GM19372 (cell line): ENCODE data around the gene TAX1BP3.
"Not testable (repeated sequence)": the region's sequence is repeated elsewhere in the genome, so short reads cannot be mapped to it uniquely, and the experiment has no call there.

Experiments used
- ATAC-seq: cut with Tn5 transposase; IDR thresholded peaks from one replicate; pipeline ENCODE4 v1.9.1; 2021; ENCODE audit warnings: mild to moderate bottlenecking, low read depth, moderate library complexity; ENCODE audit not compliant: unreplicated experiment

TAX1BP3 gene, protein sequence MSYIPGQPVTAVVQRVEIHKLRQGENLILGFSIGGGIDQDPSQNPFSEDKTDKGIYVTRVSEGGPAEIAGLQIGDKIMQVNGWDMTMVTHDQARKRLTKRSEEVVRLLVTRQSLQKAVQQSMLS

DNA sequence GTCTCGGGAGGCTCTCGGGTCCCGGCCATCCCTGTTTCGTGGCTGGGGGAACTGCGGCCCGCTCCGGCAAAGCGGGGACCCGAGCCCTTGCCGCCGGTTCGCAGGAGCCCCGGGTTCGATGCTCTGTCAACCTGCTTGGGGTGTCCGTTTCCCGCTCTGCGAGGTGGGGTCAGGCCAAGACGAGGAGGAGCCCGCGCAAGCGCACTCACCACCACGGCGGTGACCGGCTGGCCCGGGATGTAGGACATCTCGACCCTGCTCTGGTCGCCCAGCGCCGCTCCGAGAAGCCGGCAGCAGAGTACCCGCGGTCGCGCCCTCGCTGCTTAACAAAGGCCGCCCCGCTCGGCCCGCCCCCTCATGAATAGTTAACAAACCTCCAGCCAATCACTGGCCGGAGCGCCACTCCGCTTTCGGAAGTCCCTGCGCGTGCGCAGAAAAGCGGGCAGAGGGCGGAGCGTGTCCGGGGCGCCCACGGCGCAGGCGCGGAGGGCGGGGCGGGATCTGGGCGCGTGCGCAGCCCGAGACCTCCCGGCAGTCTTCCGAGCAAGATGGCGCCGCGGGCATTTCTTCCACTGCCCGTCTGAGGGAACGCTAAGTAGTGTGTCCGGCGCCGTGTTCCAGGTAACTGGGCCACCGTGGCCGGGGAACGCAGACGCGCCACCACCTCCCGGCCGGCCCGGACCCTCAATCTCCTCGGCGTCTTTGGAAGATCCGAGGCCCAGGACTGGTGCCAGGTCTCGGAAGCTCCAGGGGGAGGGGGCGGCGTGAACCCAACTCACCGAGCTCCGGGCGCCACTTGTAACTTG, at the start of gene TAX1BP3, which contains the start of gene EMC6:
TAX1BP3 (minus strand) TSS at position 300 of the 806 bp plus-strand sequence; CDS start at position 248, 52 bp downstream.
EMC6 (plus strand) TSS at position 534 of the 806 bp plus-strand sequence. CDS start 335 bp downstream, outside the sequence.
- ATAC-seq: peak; percentile 88

DNA sequence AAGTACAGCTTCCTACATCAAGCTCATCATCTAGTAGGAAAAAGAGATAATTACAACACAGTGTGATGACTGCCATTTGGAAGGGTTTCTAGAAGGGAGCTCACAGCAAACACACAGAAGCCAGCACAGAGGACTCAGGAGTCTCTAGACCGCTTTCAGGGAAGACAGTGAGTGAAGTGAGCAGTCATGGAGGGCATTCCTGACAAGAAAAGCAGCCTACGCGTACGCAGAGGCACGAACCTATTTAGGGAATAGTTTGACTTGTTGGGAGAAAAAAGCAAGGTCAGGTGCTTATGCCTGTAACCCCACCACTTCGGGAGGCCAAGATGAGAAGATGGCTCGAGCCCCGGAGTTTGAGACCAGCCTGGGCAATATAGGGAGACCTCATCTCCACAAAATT, 46.9 kb upstream of the TAX1BP3 start:
- no peak for ATAC-seq

DNA sequence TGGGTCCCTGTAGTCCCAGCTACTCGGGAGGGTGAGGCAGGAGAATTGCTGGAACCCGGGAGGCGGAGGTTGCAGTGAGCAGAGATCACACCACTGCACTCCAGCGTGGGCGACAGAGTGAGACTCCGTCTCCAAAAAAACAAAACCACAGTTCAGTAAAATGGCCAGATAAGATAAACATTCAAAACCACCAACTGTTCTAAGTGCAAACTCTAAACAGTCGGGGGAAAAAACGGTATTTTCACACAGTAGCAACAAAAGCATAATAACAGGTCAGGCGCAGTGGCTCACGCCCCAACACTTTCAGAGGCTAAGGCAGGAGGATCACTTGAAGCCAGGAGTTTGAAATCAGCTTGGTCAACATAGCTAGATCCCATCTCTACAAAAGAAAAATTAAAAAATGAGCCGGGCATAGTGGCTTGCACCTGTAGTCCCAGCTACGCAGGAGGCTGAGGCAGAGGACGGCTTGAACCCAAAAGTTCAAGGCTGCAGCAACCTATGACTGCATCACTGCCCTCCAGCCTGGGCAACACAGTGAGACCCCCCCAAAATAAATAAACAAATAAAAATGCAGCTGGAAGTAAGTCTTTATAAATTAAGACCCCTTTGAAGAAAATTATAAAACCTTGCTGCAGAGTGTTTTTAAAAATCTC, 44.6 kb upstream of the TAX1BP3 start:
- ATAC-seq: no peak

DNA sequence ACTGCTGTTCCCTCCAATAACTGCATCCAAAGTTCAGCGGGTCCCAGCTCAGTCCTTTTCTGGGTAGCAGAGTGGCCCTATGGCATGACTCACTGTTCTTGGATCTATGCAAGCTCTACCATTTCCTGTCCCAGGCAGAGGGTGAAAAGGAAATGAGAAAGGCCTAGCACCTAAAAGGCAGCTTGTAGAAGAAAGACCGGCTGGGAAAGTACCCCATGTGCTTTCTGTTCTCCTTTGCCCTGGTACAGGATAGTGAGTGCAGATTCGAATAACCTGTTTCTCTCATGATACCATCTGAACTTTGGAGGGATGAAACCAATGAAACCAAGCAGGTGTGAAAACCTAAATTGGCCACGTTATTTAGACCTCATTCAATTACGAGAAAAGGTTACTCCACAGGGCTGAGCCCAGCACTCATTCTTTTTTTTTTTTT, 42.6 kb upstream of the TAX1BP3 start:
- ATAC-seq: peak; percentile 92

DNA sequence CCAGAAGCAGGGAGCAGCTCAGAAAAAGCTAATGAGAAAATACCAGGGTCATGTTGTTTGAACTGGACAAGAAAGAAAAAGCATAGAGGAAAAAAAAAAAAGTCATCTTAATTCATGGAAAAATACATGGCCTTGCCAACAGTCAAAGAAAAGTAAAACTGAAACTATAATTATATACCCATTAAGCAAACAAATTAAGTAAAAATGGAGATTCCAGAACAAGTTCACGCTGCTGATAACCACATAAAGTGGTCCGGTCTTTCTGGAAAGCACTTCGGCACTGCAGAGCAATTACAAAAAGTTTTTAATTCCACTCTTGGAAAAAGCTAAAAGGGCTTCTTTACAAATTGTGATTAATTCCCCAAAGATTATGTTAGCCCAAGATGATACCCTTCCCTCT, 40.0 kb upstream of the TAX1BP3 start:
- ATAC-seq: no peak

DNA sequence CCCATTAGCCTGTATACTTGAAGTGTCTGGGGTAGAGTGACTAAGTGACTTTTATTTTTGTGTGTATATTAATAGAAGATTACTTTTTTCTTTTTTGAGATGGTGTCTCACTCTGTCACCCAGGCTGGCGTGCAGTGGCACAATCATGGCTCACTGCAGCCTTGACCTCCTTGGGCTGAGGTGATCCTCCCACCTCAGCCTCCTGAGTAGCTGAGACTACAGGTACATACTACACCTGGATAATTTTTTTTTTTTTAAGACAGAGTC, 37.3 kb upstream of the TAX1BP3 start:
- ATAC-seq: not testable (repeated sequence)

DNA sequence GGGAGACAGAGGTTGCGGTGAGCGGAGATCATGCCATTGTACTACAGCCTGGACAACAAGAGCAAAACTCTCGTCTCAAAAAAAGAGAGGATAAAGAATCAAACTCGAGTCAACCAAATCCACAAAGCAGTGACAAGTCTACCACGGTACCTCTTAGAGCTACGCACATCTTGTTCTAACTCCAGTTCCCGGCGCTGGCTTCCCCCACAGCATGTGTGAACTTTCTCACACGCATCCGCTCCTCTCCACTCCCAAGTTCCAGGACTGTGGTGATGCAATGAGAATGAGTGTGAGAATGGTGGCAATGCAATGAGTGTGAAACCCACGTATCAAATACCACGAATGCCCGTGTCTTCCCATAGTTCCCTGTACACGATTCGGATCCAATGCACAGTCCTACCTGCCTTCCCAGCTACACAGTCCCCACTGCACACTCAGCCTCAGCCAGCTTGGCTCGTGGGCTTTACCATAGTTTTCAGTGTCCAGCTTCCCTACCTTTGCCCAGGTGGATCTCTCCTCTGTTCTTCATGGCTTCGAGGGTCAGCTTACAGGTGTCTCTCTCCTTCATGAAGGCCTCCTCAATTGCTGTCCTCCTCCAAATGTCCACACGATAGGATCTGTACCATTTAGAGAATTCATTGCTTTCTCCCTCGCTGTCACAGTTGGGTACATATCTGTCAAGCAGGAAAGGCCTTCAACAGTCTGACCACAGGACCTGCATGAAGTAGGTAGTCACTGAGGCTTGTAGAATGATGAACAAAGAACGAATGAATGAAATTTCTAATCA, 36.7 kb upstream of the TAX1BP3 start:
- ATAC-seq: no peak

DNA sequence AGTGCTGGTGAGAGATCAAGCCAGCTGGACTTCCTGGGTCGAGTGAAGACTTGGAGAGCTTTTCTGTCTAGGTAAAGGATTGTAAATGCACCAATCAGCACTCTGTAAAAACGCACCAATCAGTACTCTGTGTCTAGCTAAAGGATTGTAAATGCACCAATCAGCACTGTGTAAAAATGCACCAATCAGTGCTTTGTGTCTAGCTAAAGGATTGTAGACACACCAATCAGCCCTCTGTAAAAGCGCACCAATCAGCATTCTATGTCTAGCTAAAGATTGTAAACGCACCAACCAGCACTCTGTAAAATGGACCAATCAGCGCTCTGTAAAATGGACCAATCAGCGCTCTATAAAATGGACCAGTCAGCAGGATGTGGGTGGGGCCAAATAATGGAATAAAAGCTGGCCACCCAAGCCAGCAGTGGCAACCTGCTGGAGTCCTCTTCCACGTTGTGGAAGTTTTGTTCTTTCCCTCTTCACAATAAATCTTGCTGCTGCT, 33.7 kb upstream of the TAX1BP3 start:
- not testable (repeated sequence) for ATAC-seq

DNA sequence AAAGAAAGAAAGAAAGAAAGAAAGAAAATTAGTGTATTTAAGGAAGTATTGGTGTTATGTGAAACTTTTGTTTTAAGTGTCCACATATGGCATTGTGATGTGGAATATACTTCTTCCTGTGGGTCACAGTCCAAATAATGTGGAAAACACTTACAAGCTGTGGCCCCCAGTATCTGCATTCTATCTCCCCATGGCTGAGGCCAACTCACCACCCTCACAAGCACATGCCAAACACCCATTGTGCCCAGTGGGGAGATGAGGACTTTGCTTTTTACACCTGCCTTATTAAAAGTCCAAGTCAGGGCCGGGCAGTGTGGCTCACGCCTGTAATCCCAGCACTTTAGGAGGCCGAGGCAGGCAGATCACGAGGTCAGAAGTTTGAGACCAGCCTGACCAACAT, 31.6 kb upstream of the TAX1BP3 start:
- no peak for ATAC-seq

DNA sequence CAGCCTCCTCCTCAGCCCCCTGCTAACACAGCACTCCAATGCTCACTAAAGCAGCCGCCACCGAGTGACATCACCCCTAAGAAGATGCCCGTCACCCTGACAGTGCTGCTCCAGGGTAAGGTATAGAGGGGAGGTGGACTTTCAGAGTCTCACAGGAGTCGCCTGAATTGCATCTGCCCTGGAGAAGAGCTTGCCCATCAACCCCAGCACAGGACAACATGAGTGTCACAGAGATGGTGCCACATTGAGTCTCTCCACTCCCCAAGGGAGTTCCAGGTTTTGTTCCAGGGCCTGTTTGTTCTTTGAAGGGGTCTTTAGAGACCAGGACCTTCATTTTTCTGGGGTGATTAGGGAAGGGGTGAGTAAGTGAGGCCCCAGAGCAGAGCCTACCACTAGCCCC, 29.8 kb upstream of the TAX1BP3 start:
- no peak for ATAC-seq

DNA sequence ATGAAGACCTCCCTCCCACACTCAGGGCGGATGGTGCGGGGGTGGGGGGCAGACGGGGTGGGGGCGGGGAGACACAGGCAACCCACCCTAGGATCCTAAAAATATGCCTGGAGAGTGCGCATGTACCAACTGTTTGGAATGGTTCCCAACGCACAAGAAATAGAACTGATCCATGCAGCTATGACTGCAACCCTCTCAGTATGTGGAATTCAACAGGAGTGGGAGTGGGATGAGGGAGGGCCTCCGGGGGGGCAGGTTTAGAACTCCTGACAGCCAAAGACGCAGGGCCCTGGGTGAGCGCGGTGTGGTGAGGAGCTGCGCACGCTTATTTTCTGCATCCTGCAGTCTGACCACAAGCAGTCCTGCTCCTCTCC, 28.7 kb upstream of the TAX1BP3 start:
- ATAC-seq: no peak

DNA sequence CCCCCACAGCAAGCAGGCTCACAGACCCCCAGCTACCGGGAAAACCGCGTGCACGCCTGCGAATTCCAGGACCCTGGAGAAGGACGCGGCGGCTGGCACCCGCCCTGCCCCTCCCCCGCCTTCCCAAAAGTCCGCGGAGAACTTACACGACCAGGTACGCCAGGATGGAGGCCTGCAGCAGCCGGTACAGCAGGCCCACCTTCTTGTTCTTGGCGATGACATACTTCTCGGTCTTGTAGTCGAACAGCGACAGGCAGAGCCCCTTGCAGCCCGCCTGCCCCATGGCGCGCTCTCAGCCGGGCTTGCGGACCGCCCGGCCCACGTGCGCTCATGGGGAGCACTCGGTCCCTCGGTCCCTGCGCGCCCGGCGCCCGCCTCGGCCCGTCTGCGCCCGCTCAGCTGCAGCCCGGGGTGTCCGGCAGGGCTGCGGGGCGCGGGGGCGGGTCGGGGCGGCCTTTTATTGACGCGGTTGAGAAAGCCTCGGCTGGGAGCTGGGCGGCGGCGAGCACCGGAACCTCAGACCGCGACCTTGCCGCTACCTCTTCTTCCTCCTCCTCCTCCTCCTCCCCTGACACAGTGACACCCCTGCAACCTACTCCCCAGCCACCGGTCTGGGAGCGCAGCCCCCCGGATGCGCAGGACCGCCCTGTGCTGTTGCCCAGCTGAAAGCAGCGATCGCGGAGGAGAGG, 27.5 kb upstream of the TAX1BP3 start, which contains the start of gene P2RX5:
P2RX5 (minus strand) TSS at position 433 of the 689 bp plus-strand sequence; CDS start at position 283, 150 bp downstream.
- no peak for ATAC-seq

DNA sequence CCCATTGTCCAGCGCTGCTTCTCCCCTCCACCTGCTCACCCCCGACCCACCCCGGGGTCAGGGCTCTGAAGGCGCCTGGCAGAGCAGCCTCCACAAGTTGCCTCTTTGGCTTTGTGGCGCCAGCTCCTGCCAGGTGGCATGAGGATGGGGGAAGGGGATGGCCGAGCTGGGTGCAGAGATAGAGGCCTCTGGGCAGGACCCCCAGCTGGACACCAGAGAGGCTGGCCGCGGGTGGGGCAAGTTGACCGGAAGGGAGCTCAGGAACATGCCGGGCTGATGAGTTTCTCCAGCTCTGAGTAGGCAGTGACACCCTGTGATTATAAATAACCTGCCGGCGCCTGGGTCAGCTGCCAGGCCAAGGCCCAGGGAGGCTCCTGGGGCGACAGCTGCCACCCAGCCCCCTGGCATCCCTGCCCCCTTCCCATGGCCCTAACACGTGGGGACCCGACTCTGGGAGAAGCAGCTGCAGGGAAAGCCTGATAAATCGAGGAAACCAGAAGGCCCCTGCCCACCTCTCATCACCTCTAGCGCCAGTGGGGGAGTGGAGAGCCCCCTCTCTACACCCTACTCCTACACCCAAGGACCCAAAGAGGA, 26.8 kb upstream of the TAX1BP3 start:
- no peak for ATAC-seq

DNA sequence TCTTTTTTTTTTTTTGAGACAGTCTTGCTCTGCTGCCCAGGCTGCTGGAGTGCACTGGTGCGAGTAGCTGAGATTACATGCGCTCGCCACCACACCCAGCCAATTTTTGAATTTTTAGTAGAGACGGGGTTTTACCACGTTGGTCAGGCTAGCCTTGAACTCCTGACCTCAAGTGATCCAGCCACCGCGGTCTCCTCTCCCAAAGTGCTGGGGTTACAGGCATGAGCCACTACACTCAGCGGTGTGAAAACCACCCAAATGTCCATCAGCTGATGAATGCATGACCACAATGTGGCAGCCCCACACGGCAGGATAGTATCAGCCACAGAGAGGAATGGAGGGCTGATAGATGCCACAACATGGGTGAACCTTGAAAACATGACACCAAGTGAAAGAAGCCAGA, 25.5 kb upstream of the TAX1BP3 start:
- ATAC-seq: no peak

DNA sequence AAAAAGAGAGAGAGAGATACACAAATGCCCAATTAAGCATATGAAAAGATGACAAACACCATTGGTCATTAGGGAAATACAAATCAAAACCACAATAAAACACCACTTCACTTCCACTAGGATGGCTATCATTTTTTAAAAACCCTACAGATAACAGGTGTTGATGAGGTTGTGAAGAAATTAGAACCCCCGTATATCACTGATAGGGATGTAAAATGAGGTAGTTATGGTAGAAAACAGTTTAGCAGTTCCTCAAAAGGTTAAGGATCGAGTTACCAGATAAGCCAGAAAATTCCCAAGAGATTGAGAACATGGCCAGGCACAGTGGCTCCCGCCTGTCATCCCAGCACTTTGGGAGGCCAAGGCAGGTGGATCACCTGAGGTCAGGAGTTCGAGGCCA, 24.8 kb upstream of the TAX1BP3 start:
- ATAC-seq: no peak

DNA sequence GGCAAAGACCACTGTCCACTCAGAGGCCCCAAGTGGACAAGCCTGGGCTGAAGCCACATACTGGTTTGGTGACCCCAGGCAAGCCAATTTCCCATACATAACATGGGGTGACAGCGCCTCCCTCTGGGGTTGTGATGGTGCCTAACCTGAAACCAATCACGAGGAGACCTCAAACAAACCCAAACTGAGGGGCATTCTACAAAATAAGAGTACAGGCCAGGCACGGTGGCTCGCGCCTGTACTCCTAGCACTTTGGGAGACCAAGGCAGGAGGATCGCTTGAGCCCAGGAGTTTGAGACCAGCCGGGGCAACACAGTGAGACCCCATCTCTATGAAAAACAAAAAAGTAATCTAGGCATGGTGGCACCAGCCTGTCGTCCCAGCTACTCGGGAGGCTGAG, 24.0 kb upstream of the TAX1BP3 start:
- no peak for ATAC-seq

DNA sequence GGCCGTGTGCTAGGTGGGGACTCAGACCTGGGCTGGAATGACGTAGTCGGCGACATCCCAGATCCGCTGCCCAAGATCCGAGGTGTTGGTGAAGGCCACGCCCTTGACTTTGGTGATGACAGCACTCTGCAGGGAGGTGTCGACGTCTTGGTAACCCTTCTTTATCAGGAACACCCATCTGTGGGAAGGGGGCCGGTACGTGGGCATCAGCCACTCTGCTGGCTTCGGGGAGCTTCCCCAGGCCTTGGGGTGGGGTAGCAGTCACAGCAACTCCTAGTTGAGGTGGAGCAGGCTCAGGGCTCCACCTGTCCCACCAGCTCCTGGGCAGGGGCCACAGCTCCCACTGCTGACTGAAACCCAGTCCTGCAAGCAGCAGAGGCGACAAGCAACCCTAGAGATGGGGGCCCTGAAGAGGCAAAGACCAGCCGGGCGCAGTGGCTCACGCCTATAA, 23.3 kb upstream of the TAX1BP3 start:
- ATAC-seq: no peak

DNA sequence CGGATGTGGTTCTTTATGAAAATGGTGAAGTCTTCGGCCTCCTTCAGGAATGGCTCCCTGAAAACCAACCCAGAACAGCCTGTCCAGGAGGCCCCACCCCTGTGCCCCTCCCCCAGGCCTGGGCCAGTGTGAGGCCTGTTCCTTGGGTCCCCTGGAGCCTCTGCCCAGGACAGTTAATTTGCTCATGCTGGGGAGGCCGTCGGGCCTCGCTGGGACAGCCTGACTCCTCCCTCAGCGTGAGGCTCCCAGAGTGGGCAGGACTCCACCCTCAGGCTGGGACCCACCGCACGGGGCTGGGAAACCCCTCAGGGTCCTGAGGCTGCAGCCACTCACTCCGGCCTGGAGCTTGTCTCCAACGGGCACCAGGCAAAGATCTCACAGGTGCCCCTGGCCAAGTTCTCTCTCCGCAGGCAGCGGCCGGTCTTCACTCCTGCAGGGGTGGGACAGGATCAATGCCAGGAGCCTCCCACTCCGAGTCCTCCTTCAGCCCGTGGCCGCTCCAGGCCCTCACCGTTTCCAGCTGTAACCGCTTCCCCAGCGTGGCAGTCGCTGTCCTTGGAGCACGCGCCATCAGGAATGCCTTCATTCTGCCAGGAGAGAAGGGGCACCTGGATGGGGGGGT, 21.8 kb upstream of the TAX1BP3 start:
- ATAC-seq: no peak
